Coronary artery (tissue), 2 donors: Measurements from ENCODE around the gene POLR2C.

Experiments used
- DNase-seq: peaks from one replicate; pipeline ENCODE4 v3.0.0-alpha.2; 2017; ENCODE audit warnings: low spot score
- H3K27ac ChIP-seq, 2 donors: fragments of 200-600 bp; sonication (generic); one replicate each; pipeline ENCODE4 v1.5.1; 2016 to 2019
- H3K4me3 ChIP-seq: fragments of 200-600 bp; sonication (generic); 2 replicates; pipeline ENCODE4 v1.5.1; 2016; ENCODE audit warnings: mild to moderate bottlenecking, moderate library complexity
- CTCF ChIP-seq: fragments of 200-600 bp; sonication (generic); IDR thresholded peaks from one replicate; pipeline ENCODE4 v1.5.1; 2019; ENCODE audit warnings: antibody characterized with exemption

POLR2C gene

GRCh38 chr16:57469917-57470470 lies 7.5 kb downstream of the POLR2C start:
- peak; percentile 72 for DNase-seq
- Histone ChIP-seq H3K4me3 (no peak overlapping the region), H3K27ac (peak overlapping the region in 1 of 2 donors; percentile 12)
- TF ChIP-seq CTCF, result no peak

GRCh38 chr16:57470711-57471110 lies 8.2 kb downstream of the POLR2C start:
- H3K4me3 ChIP-seq, result no peak overlapping the region
- TF ChIP-seq CTCF, result no peak
- H3K27ac ChIP-seq, result no peak overlapping the region
- peak; percentile 70 for DNase-seq

- H3K27ac ChIP-seq, result no peak overlapping the region
- no peak for TF ChIP-seq CTCF
- no peak overlapping the region for H3K4me3 ChIP-seq
- DNase-seq, result peak; percentile 55
Observed at GRCh38 chr16:57471209-57471608, 8.7 kb downstream of the POLR2C start.

- peak; percentile 50 for DNase-seq
- Histone ChIP-seq H3K27ac (peak overlapping the region in 1 of 2 donors; percentile 1), H3K4me3 (no peak overlapping the region)
- TF ChIP-seq CTCF, result no peak
Observed at GRCh38 chr16:57471852-57472664, 9.6 kb downstream of the POLR2C start.

GRCh38 chr16:57472665-57473060 lies 10.2 kb downstream of the POLR2C start:
- peak; percentile 36 for DNase-seq
- H3K27ac ChIP-seq, result no peak overlapping the region

GRCh38 chr16:57473176-57473840 lies 10.8 kb downstream of the POLR2C start:
- H3K27ac ChIP-seq, result no peak overlapping the region
- H3K4me3 ChIP-seq, result no peak overlapping the region
- DNase-seq, result peak; percentile 62
- TF ChIP-seq CTCF, result no peak

More at GRCh38 chr16:57472665-57473060, 10.2 kb downstream of the POLR2C start:
- no peak for TF ChIP-seq CTCF
- H3K4me3 ChIP-seq, result no peak overlapping the region
